Measurements from ENCODE around the gene SETD3.

DNA sequence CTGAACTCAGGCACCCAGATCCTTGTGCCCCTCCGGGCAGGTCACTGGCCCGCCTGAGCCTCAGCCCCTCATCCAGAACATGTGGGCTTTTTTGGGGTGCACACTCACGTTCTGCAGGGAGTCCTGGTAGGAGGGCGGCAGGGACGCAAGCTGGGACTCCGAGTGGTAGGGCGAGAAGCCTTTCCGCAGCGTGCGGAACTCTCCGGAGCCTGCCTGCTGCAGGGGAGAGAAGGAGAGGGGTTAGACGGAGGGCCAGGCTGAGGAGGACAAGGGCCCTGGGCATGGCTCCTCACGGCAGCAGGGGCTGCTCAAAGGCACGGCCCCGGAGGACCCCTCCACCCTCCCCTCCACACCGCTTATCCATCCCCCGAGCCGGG, 41.4 kb upstream of the SETD3 start:
- TF ChIP-seq CTCF (IDR thresholded peaks at IDR 0.05) (no peak), POLR2A (IDR thresholded peaks at IDR 0.05) (no peak)
